Keratinocyte (primary cell): ENCODE results near the gene SRD5A2. TPM values are rescaled to one million over a fixed set of nuclear protein-coding genes. Genes with fewer than 3 reads are reported as not detected.

Experiments
- DNase-seq: peaks from one replicate; pipeline ENCODE4 v3.0.0-alpha.2; 2011; ENCODE audit warnings: low read depth, missing footprints, low spot score
- FAIRE-seq: peaks from 2 replicates; lab custom pipeline; 2011; peaks lifted over from hg19 to GRCh38; lab: Jason Lieb, UNC
- H2AFZ ChIP-seq: 2 replicates; pipeline ENCODE4 v1.6.0; 2012; ENCODE audit warnings: low read length, control low read depth, inconsistent platforms; ENCODE audit not compliant: control insufficient read depth
- H3K27ac ChIP-seq: 2 replicates; pipeline ENCODE4 v1.5.1; 2011; ENCODE audit warnings: low read length; ENCODE audit not compliant: control insufficient read depth, insufficient read depth
- H3K27me3 ChIP-seq: 3 replicates; pipeline ENCODE4 v1.6.0; 2011; ENCODE audit warnings: low read length; ENCODE audit not compliant: control insufficient read depth, insufficient read depth; ENCODE audit errors: extremely low read depth
- H3K36me3 ChIP-seq, 2 experiments: 2 replicates in 1 of 2; 3 replicates in 1 of 2; pipeline ENCODE4 v1.5.1; 2011; ENCODE audit warnings: low read length in 2 of 2, mild to moderate bottlenecking in 1 of 2; ENCODE audit not compliant: control insufficient read depth in 2 of 2, insufficient read depth in 2 of 2; ENCODE audit errors: extremely low read depth in 1 of 2
- H3K4me1 ChIP-seq: 3 replicates; pipeline ENCODE4 v1.5.1; 2011; ENCODE audit warnings: low read length; ENCODE audit not compliant: control insufficient read depth, insufficient read depth; ENCODE audit errors: extremely low read depth
- H3K4me2 ChIP-seq: 3 replicates; pipeline ENCODE4 v1.6.0; 2011; ENCODE audit warnings: low read depth, low read length; ENCODE audit not compliant: control insufficient read depth, insufficient read depth; ENCODE audit errors: extremely low read depth
- H3K4me3 ChIP-seq, 3 experiments: fragments of 200-600 bp in 1 of 3; sonication (generic) in 1 of 3; 2 replicates in 2 of 3; 3 replicates in 1 of 3; pipeline ENCODE4 v1.5.1; 2011 to 2016; ENCODE audit warnings: low read length in 3 of 3, mild to moderate bottlenecking in 3 of 3, control low read depth in 2 of 3, inconsistent platforms in 1 of 3, low read depth in 1 of 3, mixed read lengths in 1 of 3, mixed run types in 1 of 3, moderate library complexity in 1 of 3; ENCODE audit not compliant: control insufficient read depth in 2 of 3, insufficient read depth in 2 of 3; ENCODE audit errors: extremely low read depth in 1 of 3
- H3K79me2 ChIP-seq: 2 replicates; pipeline ENCODE4 v1.6.0; 2012; ENCODE audit warnings: low read length; ENCODE audit not compliant: control insufficient read depth, insufficient read depth
- H3K9ac ChIP-seq: 3 replicates; pipeline ENCODE4 v1.6.0; 2011; ENCODE audit warnings: low read length; ENCODE audit not compliant: control insufficient read depth, insufficient read depth; ENCODE audit errors: extremely low read depth
- H3K9me1 ChIP-seq: 3 replicates; pipeline ENCODE4 v1.6.0; 2011; ENCODE audit warnings: low read length; ENCODE audit not compliant: control insufficient read depth, insufficient read depth; ENCODE audit errors: extremely low read depth
- H3K9me3 ChIP-seq: 2 replicates; pipeline ENCODE4 v1.5.1; 2012; ENCODE audit warnings: low read depth, low read length; ENCODE audit not compliant: control insufficient read depth
- H4K20me1 ChIP-seq: 3 replicates; pipeline ENCODE4 v1.6.0; 2011; ENCODE audit warnings: low read length; ENCODE audit not compliant: control insufficient read depth, insufficient read depth; ENCODE audit errors: extremely low read depth
- EZH2 ChIP-seq: IDR thresholded peaks from one replicate; pipeline ENCODE4 v1.6.1; 2012; ENCODE audit warnings: inconsistent platforms, mild to moderate bottlenecking, low read length, moderate library complexity
- dilution Hi-C: fragments of 300-500 bp; cut with MboI; formaldehyde crosslinking; loops from one replicate; pipeline ENCODE4 v1.7.0; 2020; ENCODE audit warnings: low sequenced_read_pairs; ENCODE audit not compliant: extremely low pct_ligation_motif_present
- polyA plus RNA-seq, 5 experiments: library from polyadenylated mRNA; depleted of rRNA in 3 of 5; stranded (reverse) in 3 of 5; stranded (forward) in 1 of 5; unstranded in 1 of 5; fragments of >200 nt; gene quantifications; 1 replicate in 1 of 5; 2 replicates in 3 of 5; 3 replicates in 1 of 5; pipeline versions ENCODE4 v1.2.1 to v1.2.3, GENCODE V29; 2011 to 2012; ENCODE audit warnings: missing spikeins in 2 of 5, low read depth in 1 of 5, low replicate concordance in 1 of 5
- TF ChIP-seq, protein P1 (sequence below), 3 experiments: IDR thresholded peaks in 1 of 3; conservative IDR thresholded peaks in 1 of 3; optimal IDR thresholded peaks in 1 of 3; 2 replicates in 2 of 3; 3 replicates in 1 of 3; pipeline versions ENCODE3 to v1.5.1; 2011; ENCODE audit warnings: low read length in 3 of 3, mild to moderate bottlenecking in 3 of 3, moderate library complexity in 2 of 3, control low read depth in 1 of 3, inconsistent platforms in 1 of 3; ENCODE audit not compliant: insufficient read depth in 2 of 3; ENCODE audit errors: extremely low read depth in 1 of 3

Gene SRD5A2
- polyA plus RNA-seq, 1 donor (not counting 4 experiments of a cell fraction or from before 2014, with no cell fraction given): 0.04 TPM

DNA sequence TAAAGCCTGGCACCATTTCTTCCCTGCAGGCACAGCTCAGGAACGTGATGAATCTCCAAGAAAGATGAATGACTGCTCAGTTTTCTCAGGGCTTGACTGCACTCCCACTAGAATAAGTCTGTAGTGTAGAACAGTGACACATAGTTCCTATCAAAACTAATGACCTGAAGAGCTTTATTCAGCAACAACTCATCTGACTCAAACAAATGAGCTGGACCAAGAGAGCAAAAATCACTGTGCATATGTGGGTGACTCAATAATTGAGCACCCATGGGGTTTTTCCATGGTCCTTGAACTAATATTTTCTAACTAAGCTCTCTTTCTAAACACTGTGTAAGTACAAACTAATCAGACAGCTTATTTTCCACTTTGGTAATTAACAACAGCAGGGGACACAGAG is 105.0 kb downstream of the SRD5A2 start:
- Histone ChIP-seq H3K27ac (no peak overlapping the region), H3K9me1 (no peaks in the 10 kb centered on the region), H2AFZ (no peak overlapping the region), H4K20me1 (no peaks in the 10 kb centered on the region), H3K27me3 (no peaks in the 10 kb centered on the region), H3K9ac (no peak overlapping the region), H3K9me3 (no peaks in the 10 kb centered on the region), H3K36me3 (no peaks in the 10 kb centered on the region), H3K4me3 (no peak overlapping the region), H3K4me2 (no peak overlapping the region), H3K4me1 (peaks cover 6% of the 10 kb centered on the region), H3K79me2 (no peaks in the 10 kb centered on the region)
- FAIRE-seq: peak; percentile 91
- dilution Hi-C loops: no loop called here
- no peak for DNase-seq
- no peak for TF ChIP-seq EZH2
- TF ChIP-seq, protein P1, sequence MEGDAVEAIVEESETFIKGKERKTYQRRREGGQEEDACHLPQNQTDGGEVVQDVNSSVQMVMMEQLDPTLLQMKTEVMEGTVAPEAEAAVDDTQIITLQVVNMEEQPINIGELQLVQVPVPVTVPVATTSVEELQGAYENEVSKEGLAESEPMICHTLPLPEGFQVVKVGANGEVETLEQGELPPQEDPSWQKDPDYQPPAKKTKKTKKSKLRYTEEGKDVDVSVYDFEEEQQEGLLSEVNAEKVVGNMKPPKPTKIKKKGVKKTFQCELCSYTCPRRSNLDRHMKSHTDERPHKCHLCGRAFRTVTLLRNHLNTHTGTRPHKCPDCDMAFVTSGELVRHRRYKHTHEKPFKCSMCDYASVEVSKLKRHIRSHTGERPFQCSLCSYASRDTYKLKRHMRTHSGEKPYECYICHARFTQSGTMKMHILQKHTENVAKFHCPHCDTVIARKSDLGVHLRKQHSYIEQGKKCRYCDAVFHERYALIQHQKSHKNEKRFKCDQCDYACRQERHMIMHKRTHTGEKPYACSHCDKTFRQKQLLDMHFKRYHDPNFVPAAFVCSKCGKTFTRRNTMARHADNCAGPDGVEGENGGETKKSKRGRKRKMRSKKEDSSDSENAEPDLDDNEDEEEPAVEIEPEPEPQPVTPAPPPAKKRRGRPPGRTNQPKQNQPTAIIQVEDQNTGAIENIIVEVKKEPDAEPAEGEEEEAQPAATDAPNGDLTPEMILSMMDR (optimal IDR thresholded peaks at IDR 0.05 in 1 of 3, IDR thresholded peaks at IDR 0.05 in 1 of 3, conservative IDR thresholded peaks at IDR 0.05 in 1 of 3; ENCODE audit: extremely low read depth in 1 of 3, insufficient read depth in 2 of 3, low read length in 3 of 3): no peak

DNA sequence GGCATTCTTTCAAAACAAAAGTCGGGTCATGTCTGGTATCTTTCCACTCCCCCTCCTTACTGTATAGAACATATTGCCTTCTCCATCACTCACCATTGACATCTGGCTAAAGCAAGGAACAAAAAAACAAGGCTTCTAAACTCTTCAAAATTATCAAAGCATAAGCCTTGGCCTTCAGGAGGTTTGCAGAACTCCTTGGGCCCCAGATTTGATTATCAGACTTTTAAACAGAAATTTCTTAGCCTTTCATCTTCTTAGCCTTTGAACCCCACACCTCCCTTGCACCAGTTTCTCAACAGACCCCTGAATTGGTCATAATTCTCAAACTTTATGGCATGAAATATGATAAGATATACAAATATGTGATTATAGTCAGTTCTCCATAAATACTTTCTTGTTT is 106.4 kb downstream of the SRD5A2 start:
- no peak overlapping the region for H3K4me3 ChIP-seq
- no peaks in the 10 kb centered on the region for H4K20me1 ChIP-seq
- dilution Hi-C loops: no loop called here
- no peak for FAIRE-seq
- H3K9me1 ChIP-seq: no peaks in the 10 kb centered on the region
- no peaks in the 10 kb centered on the region for H3K27me3 ChIP-seq
- no peak overlapping the region for H3K9ac ChIP-seq
- H3K4me2 ChIP-seq: no peak overlapping the region
- peaks cover 6% of the 10 kb centered on the region for H3K4me1 ChIP-seq
- TF ChIP-seq, protein P1 (optimal IDR thresholded peaks at IDR 0.05 in 1 of 3, IDR thresholded peaks at IDR 0.05 in 1 of 3, conservative IDR thresholded peaks at IDR 0.05 in 1 of 3; ENCODE audit: extremely low read depth in 1 of 3, insufficient read depth in 2 of 3, low read length in 3 of 3): no peak
- TF ChIP-seq EZH2: no peak
- no peaks in the 10 kb centered on the region for H3K36me3 ChIP-seq
- no peak for DNase-seq
- no peaks in the 10 kb centered on the region for H3K79me2 ChIP-seq
- no peak overlapping the region for H2AFZ ChIP-seq
- H3K9me3 ChIP-seq: no peaks in the 10 kb centered on the region
- H3K27ac ChIP-seq: no peak overlapping the region

Other genes with a start within 250 kb of the SRD5A2 start
- gene XDH, start 166.2 kb downstream of the SRD5A2 start, polyA plus RNA-seq: 27.7 to 55.4 TPM (median 40.6 TPM) in 3 replicates